Endothelial cell of umbilical vein (primary cell): ENCODE data around the gene MYBBP1A. TPM values are rescaled to one million over a fixed set of nuclear protein-coding genes. Genes with fewer than 3 reads are reported as not detected.

Source experiments
- BruUV-seq: library from RNA; stranded (reverse); fragments of 400-500 nt; replicated peaks from 2 replicates; lab custom pipeline; 2021; lab: Mats Ljungman, UMichigan
- CTCF ChIA-PET: fragments of 300-600, 350-600 bp; sonication (Branson Sonifier 250); formaldehyde crosslinking; loops from one replicate; lab custom pipeline; 2021; ENCODE audit warnings: antibody characterized with exemption, inconsistent platforms; lab: Charles Lee
- POLR2A ChIA-PET: fragments of 300-600, 350-600 bp; sonication (Branson Sonifier 250); formaldehyde crosslinking; loops from one replicate; lab custom pipeline; 2021; ENCODE audit warnings: antibody characterized with exemption, inconsistent platforms; lab: Charles Lee
- DNase-seq: peaks from one replicate; pipeline ENCODE4 v3.0.0-alpha.2; 2011; ENCODE audit warnings: low read depth, low spot score
- FAIRE-seq: peaks from 2 replicates; lab custom pipeline; 2011; peaks lifted over from hg19 to GRCh38; lab: Jason Lieb, UNC
- H2AFZ ChIP-seq: 2 replicates; pipeline ENCODE4 v1.6.0; 2012; ENCODE audit warnings: low read depth, low read length, control low read depth, inconsistent platforms
- H3K27ac ChIP-seq: 2 replicates; pipeline ENCODE4 v1.5.1; 2011; ENCODE audit warnings: low read depth, mild to moderate bottlenecking, control low read depth, low read length, moderate library complexity; ENCODE audit not compliant: insufficient read depth
- H3K27me3 ChIP-seq, 2 experiments: 2 replicates each; pipeline versions ENCODE4 v1.6.0 to v1.6.1; 2011; ENCODE audit warnings: low read length in 2 of 2, mixed read lengths in 1 of 2; ENCODE audit not compliant: control insufficient read depth in 2 of 2, insufficient read depth in 2 of 2
- H3K36me3 ChIP-seq, 2 experiments: 2 replicates in 1 of 2; 3 replicates in 1 of 2; pipeline ENCODE4 v1.5.1; 2011; ENCODE audit warnings: low read length in 2 of 2, mild to moderate bottlenecking in 1 of 2, moderate library complexity in 1 of 2; ENCODE audit not compliant: control insufficient read depth in 2 of 2, insufficient read depth in 2 of 2; ENCODE audit errors: extremely low read depth in 1 of 2
- H3K4me1 ChIP-seq: 3 replicates; pipeline ENCODE4 v1.5.1; 2011; ENCODE audit warnings: mild to moderate bottlenecking, low read length; ENCODE audit not compliant: control insufficient read depth, insufficient read depth; ENCODE audit errors: extremely low read depth
- H3K4me2 ChIP-seq: 2 replicates; pipeline ENCODE4 v1.6.1; 2011; ENCODE audit warnings: low read length, control low read depth, mixed read lengths; ENCODE audit not compliant: insufficient read depth
- H3K4me3 ChIP-seq, 3 experiments: fragments of 200-600 bp in 1 of 3; sonication (generic), shearing (Covaris generic) in 1 of 3; replicated peaks in 1 of 3; 2 replicates each; pipeline ENCODE4 v1.5.1; 2011 to 2016; ENCODE audit warnings: control low read depth in 3 of 3, low read length in 3 of 3, mild to moderate bottlenecking in 2 of 3, inconsistent platforms in 1 of 3, low read depth in 1 of 3, moderate library complexity in 1 of 3; ENCODE audit not compliant: insufficient read depth in 1 of 3
- H3K79me2 ChIP-seq: 2 replicates; pipeline ENCODE4 v1.6.0; 2012; ENCODE audit warnings: low read length, inconsistent platforms; ENCODE audit not compliant: control insufficient read depth, insufficient read depth
- H3K9ac ChIP-seq: replicated peaks from 2 replicates; pipeline ENCODE3; 2011; ENCODE audit warnings: low read length, control low read depth; ENCODE audit not compliant: insufficient read depth; ENCODE audit errors: extremely low read depth
- H3K9me1 ChIP-seq: replicated peaks from 3 replicates; pipeline ENCODE4 v1.6.0; 2011; ENCODE audit warnings: mild to moderate bottlenecking, low read length; ENCODE audit not compliant: control insufficient read depth, insufficient read depth; ENCODE audit errors: extremely low read depth
- H3K9me3 ChIP-seq: replicated peaks from 2 replicates; pipeline ENCODE4 v1.5.1; 2012; ENCODE audit warnings: low read length, inconsistent platforms; ENCODE audit not compliant: control insufficient read depth, insufficient read depth
- H4K20me1 ChIP-seq: replicated peaks from 2 replicates; pipeline ENCODE3; 2011; ENCODE audit warnings: mild to moderate bottlenecking, low read length; ENCODE audit not compliant: control insufficient read depth, insufficient read depth; ENCODE audit errors: extremely low read depth
- EZH2 ChIP-seq: IDR thresholded peaks from 2 replicates; pipeline ENCODE4 v1.6.1; 2012; ENCODE audit warnings: borderline replicate concordance, low read depth, mild to moderate bottlenecking, moderate library complexity, low read length, inconsistent platforms; ENCODE audit not compliant: severe bottlenecking
- GATA2 ChIP-seq: IDR thresholded peaks from 2 replicates; pipeline ENCODE4 v1.7.0; 2011; ENCODE audit warnings: low read depth, mild to moderate bottlenecking, moderate library complexity, mixed read lengths, low read length; ENCODE audit not compliant: insufficient read length, insufficient read depth
- JUN ChIP-seq: IDR thresholded peaks from 2 replicates; pipeline ENCODE4 v1.6.1; 2011; ENCODE audit warnings: borderline replicate concordance, low read depth; ENCODE audit not compliant: insufficient read length, insufficient read depth
- POLR2A ChIP-seq: IDR thresholded peaks from 2 replicates; pipeline ENCODE4 v1.6.1; 2012; ENCODE audit warnings: low read depth, mild to moderate bottlenecking, control low read depth, low read length
- POLR2AphosphoS5 ChIP-seq: IDR thresholded peaks from 2 replicates; pipeline ENCODE4 v1.6.1; 2012; ENCODE audit warnings: low read depth, mild to moderate bottlenecking, control low read depth, low read length, moderate library complexity; ENCODE audit not compliant: insufficient read depth
- dilution Hi-C: fragments of 300-500 bp; cut with MboI; formaldehyde crosslinking; loops from one replicate; pipeline ENCODE4 v1.15.0; 2019; ENCODE audit warnings: low sequenced_read_pairs; ENCODE audit not compliant: extremely low pct_ligation_motif_present
- intact Hi-C: fragments of 100-400 bp; cut with micrococcal nuclease; formaldehyde crosslinking; loops from one replicate; pipeline ENCODE4 v1.10.0; 2022
- polyA plus RNA-seq, 4 experiments: library from polyadenylated mRNA; depleted of rRNA in 3 of 4; stranded (reverse) in 3 of 4; unstranded in 1 of 4; fragments of >200 nt; gene quantifications; 2 replicates each; pipeline versions ENCODE4 v1.2.1 to v1.2.3, GENCODE V29; 2011 to 2012; ENCODE audit warnings: missing spikeins in 1 of 4
- total RNA-seq: library from RNA; stranded (reverse); gene quantifications from 2 replicates; pipeline ENCODE4 v1.2.3, GENCODE V29; 2021
- TF ChIP-seq, protein P1 (sequence below): IDR thresholded peaks from 2 replicates; pipeline ENCODE4 v1.6.1; 2011; ENCODE audit not compliant: insufficient read depth, insufficient read length
- TF ChIP-seq, protein P2 (sequence below), 2 donors: IDR thresholded peaks; 1 replicate in 1 of 2; 2 replicates in 1 of 2; pipeline ENCODE4 v1.5.1; 2011; ENCODE audit warnings: low read length in 2 of 2, mild to moderate bottlenecking in 2 of 2, moderate library complexity in 2 of 2, control low read depth in 1 of 2, inconsistent platforms in 1 of 2, low read depth in 1 of 2; ENCODE audit not compliant: insufficient read depth in 1 of 2; ENCODE audit errors: extremely low read depth in 1 of 2

MYBBP1A gene
- total and polyA plus RNA-seq, 2 donors (not counting 3 experiments of a cell fraction or from before 2014, with no cell fraction given): 26.8 to 79.2 TPM

DNA sequence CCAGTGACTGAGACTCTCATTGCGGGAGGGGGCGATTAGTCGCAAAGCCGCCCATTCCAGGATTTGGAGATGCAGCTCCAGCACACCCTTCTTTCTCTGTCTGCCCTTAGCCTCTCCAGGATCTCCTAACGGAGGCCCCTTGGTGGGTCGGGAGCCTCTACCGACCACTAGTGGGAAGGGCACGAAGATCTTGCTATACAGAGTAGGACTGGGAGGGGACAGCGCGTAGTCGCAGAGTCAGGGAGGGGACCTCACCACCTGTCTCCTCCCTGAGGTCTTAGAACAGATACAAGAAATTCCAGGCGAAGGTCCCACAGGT lies 28.6 kb upstream of the MYBBP1A start:
- intact Hi-C loops: no loop called here
- POLR2A ChIA-PET: no interaction called here
- Histone ChIP-seq H3K27me3 (peaks cover 29 to 35% of the 10 kb centered on the region in 2 experiments), H3K36me3 (no peaks in the 10 kb centered on the region), H3K9me1 (no peaks in the 10 kb centered on the region), H3K4me2 (no peak overlapping the region), H3K9ac (no peak overlapping the region), H4K20me1 (no peaks in the 10 kb centered on the region), H3K27ac (no peak overlapping the region), H2AFZ (no peak overlapping the region), H3K9me3 (no peaks in the 10 kb centered on the region), H3K4me1 (no peaks in the 10 kb centered on the region), H3K4me3 (peak overlapping the region in 1 of 3 experiments; percentile 37), H3K79me2 (no peaks in the 10 kb centered on the region)
- peak; percentile 18 for DNase-seq
- dilution Hi-C loops: no loop called here
- CTCF ChIA-PET: interaction anchor here (0.8 to 2.2 kb wide), 2 partner anchors 11 to 16 kb away, joined by 4 to 24 read pairs; no protein-coding TSS in a partner anchor
- no TSS peak for BruUV-seq
- FAIRE-seq: peak; percentile 70
- TF ChIP-seq POLR2AphosphoS5 (no peak), POLR2A (no peak), EZH2 (no peak), JUN (no peak), GATA2 (no peak)
- TF ChIP-seq, protein P1, sequence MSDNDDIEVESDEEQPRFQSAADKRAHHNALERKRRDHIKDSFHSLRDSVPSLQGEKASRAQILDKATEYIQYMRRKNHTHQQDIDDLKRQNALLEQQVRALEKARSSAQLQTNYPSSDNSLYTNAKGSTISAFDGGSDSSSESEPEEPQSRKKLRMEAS: no peak
- TF ChIP-seq, protein P2, sequence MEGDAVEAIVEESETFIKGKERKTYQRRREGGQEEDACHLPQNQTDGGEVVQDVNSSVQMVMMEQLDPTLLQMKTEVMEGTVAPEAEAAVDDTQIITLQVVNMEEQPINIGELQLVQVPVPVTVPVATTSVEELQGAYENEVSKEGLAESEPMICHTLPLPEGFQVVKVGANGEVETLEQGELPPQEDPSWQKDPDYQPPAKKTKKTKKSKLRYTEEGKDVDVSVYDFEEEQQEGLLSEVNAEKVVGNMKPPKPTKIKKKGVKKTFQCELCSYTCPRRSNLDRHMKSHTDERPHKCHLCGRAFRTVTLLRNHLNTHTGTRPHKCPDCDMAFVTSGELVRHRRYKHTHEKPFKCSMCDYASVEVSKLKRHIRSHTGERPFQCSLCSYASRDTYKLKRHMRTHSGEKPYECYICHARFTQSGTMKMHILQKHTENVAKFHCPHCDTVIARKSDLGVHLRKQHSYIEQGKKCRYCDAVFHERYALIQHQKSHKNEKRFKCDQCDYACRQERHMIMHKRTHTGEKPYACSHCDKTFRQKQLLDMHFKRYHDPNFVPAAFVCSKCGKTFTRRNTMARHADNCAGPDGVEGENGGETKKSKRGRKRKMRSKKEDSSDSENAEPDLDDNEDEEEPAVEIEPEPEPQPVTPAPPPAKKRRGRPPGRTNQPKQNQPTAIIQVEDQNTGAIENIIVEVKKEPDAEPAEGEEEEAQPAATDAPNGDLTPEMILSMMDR (IDR thresholded peaks at IDR 0.05; ENCODE audit: extremely low read depth in 1 of 2, insufficient read depth in 1 of 2, low read depth in 1 of 2, low read length in 2 of 2): peak; percentile 15 to 51
